Right lobe of liver (tissue), 6 donors: ENCODE data around the gene C1QTNF1. TPM values are rescaled to one million over a fixed set of nuclear protein-coding genes. Genes with fewer than 3 reads are reported as not detected.

ENCODE experiments used
- ATAC-seq, 4 donors: fragments of 200-7000 bp; cut with Tn5 transposase; one replicate each; pipeline ENCODE4 v1.9.1; 2020; ENCODE audit warnings: mild to moderate bottlenecking in 4 of 4, moderate library complexity in 4 of 4
- DNase-seq, 3 donors: peaks; one replicate each; pipeline ENCODE4 v3.0.0-alpha.2; 2020
- H3K27ac ChIP-seq, 3 donors: fragments of 200-600 bp; one replicate each; pipeline ENCODE4 v1.8.0; 2022
- H3K27me3 ChIP-seq, 2 donors: fragments of 200-600 bp; one replicate each; pipeline ENCODE4 v1.8.0; 2022
- H3K36me3 ChIP-seq, 4 donors: fragments of 200-600 bp; sonication (generic) in 1 of 4; one replicate each; pipeline versions ENCODE4 v1.5.1 to v1.8.0; 2017 to 2022; ENCODE audit warnings: control low read depth in 1 of 4
- H3K4me1 ChIP-seq, 4 donors: fragments of 200-600 bp; sonication (generic) in 1 of 4; one replicate each; pipeline versions ENCODE4 v1.5.1 to v1.8.0; 2017 to 2022; ENCODE audit warnings: control low read depth in 1 of 4
- H3K4me3 ChIP-seq, 3 donors: fragments of 200-600 bp; one replicate each; pipeline ENCODE4 v1.8.0; 2022
- H3K9me3 ChIP-seq, 4 donors: fragments of 200-600 bp; sonication (generic) in 1 of 4; one replicate each; pipeline versions ENCODE4 v1.5.1 to v1.8.0; 2017 to 2022; ENCODE audit warnings: control low read depth in 1 of 4
- POLR2A ChIP-seq: fragments of 450-650 bp; IDR thresholded peaks from one replicate; pipeline ENCODE4 v1.6.1; 2017; ENCODE audit warnings: antibody characterized with exemption, mild to moderate bottlenecking
- WGBS: methylation state at CpG from one replicate; pipeline ENCODE4 v1.1.6; 2018; ENCODE audit warnings: low coverage, low lambda C conversion rate; ENCODE audit not compliant: insufficient coverage; ENCODE audit errors: missing lambda C conversion rate; 5-methylcytosine and 5-hydroxymethylcytosine counted together
- intact Hi-C, 2 donors: fragments of 100-400 bp; cut with DNase I; formaldehyde crosslinking; loops; one replicate each; pipeline versions ENCODE4 v1.11.2 to v1.14.1; 2022
- total RNA-seq, 6 experiments: library from RNA; depleted of rRNA in 2 of 6; stranded (reverse); fragments of >200 nt in 2 of 6; fragmentation: NEBNext Ultra II Directional in 3 of 6; extraction: Animal tissue kit (Norgen Biotek cat#: 25700) in 3 of 6; gene quantifications; one replicate each; pipeline versions ENCODE4 v1.1.0 to v1.2.4, GENCODE V29; 2016 to 2023
- TF ChIP-seq, protein P1 (sequence below), 4 donors: fragments of 200-600 bp in 3 of 4; fragments of 450-650 bp in 1 of 4; IDR thresholded peaks; one replicate each; pipeline versions ENCODE4 v1.5.1 to v1.8.0; 2016 to 2022; ENCODE audit warnings: antibody characterized with exemption in 4 of 4, mild to moderate bottlenecking in 2 of 4
- donor health status: DM: no; HTN: yes; CAD: no.
- donor health status: DM: no; HTN: no; CAD: no.
- donor health status: DM: no; HTN: no; CAD: no.
- donor health status: DM: no; HTN: yes; CAD: no.
- donor health status: DM: no; HTN: yes; CAD: no.

Gene C1QTNF1
- total RNA-seq, 6 experiments from 2014 or later = 9.8 to 40.2 (median 26.2) TPM

- peak; percentile 68 for TF ChIP-seq POLR2A
- TF ChIP-seq, protein P1, sequence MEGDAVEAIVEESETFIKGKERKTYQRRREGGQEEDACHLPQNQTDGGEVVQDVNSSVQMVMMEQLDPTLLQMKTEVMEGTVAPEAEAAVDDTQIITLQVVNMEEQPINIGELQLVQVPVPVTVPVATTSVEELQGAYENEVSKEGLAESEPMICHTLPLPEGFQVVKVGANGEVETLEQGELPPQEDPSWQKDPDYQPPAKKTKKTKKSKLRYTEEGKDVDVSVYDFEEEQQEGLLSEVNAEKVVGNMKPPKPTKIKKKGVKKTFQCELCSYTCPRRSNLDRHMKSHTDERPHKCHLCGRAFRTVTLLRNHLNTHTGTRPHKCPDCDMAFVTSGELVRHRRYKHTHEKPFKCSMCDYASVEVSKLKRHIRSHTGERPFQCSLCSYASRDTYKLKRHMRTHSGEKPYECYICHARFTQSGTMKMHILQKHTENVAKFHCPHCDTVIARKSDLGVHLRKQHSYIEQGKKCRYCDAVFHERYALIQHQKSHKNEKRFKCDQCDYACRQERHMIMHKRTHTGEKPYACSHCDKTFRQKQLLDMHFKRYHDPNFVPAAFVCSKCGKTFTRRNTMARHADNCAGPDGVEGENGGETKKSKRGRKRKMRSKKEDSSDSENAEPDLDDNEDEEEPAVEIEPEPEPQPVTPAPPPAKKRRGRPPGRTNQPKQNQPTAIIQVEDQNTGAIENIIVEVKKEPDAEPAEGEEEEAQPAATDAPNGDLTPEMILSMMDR (IDR thresholded peaks at IDR 0.05) = no peak
- 2% methylated on average over 28 of the region's 73 CpGs for WGBS
- Histone ChIP-seq H3K36me3 (no peaks in the 10 kb centered on the region), H3K27me3 (no peaks in the 10 kb centered on the region), H3K27ac (peak within 1 kb of the TSS; percentile 77 to 92 (median 87)), H3K4me3 (peak within 1 kb of the TSS; percentile 65 to 90 (median 66)), H3K4me1 (peaks cover 0 to 26% (median 8%) of the 10 kb centered on the region in 4 donors), H3K9me3 (no peaks in the 10 kb centered on the region)
- DNase-seq = peak; percentile 88 to 89 (median 89)
- peak; percentile 90 to 98 (median 94) for ATAC-seq
- intact Hi-C loops = no loop called here
Observed at GRCh38 chr17:79009397-79010303, 14.3 kb upstream of the C1QTNF1 start, which contains the start of gene CANT1. Gene CANT1, minus strand, starts transcription at chr17:79009764. Its CDS starts 12,142 bp downstream, at chr17:78997622.

- Histone ChIP-seq H3K27me3 (no peaks in the 10 kb centered on the region), H3K4me3 (peak overlapping the region; percentile 65 to 90 (median 66)), H3K27ac (peak overlapping the region; percentile 77 to 92 (median 87)), H3K9me3 (no peaks in the 10 kb centered on the region), H3K4me1 (peaks cover 0 to 26% (median 8%) of the 10 kb centered on the region in 4 donors), H3K36me3 (no peaks in the 10 kb centered on the region)
- intact Hi-C loops = no loop called here
- 66% methylated on average over 6 of the region's 7 CpGs for WGBS
- ATAC-seq = no peak
- DNase-seq = peak in 2 of 3 donors; percentile 11 to 47
- TF ChIP-seq, protein P1 (IDR thresholded peaks at IDR 0.05) = no peak
- no peak for TF ChIP-seq POLR2A
Observed at GRCh38 chr17:79010304-79010646, 13.7 kb upstream of the C1QTNF1 start.

GRCh38 chr17:79011451-79012147, 12.4 kb upstream of the C1QTNF1 start:
- WGBS = 42% methylated on average over 5 of the region's 5 CpGs
- no peak overlapping the region for H3K4me3 ChIP-seq
- TF ChIP-seq, protein P1 (IDR thresholded peaks at IDR 0.05) = no peak
- no peak for TF ChIP-seq POLR2A

DNA sequence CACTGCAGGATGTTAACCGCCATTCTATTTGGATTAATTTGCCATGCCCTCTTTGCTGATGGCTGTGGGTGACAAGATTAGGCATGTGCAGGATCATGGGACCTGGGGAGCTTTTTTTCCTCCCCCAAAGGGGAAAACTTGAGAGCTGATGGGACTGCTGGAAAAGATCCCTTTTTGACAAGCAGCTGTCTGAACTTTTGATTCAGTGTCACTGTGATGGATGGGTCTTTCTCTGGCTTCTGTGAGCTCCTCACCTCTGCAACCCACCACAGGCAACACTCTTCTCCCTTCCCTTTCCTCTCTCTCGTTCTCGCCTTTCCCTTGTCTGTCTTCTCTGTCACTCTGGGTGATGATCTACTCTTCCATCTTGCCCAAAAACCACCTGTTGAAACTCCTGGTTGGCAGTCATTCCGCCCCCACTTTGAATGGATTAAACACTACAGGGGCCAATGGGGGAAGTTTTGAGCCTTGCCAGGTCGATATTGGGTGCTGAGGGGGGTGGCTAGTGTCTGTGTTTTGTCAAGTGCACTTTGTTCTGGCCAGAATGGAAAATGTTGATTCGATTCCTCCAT, 11.3 kb upstream of the C1QTNF1 start:
- ATAC-seq = no peak
- Histone ChIP-seq H3K4me1 (peaks cover 0 to 13% (median 6%) of the 10 kb centered on the region in 4 donors), H3K27ac (peak overlapping the region in 1 of 3 donors; percentile 61), H3K9me3 (no peaks in the 10 kb centered on the region), H3K4me3 (no peak overlapping the region), H3K27me3 (no peaks in the 10 kb centered on the region), H3K36me3 (no peaks in the 10 kb centered on the region)
- no peak for DNase-seq
- intact Hi-C loops = no loop called here
- 59% methylated on average over 5 of the region's 6 CpGs for WGBS
- TF ChIP-seq, protein P1 (IDR thresholded peaks at IDR 0.05) = no peak
- TF ChIP-seq POLR2A = no peak

More at GRCh38 chr17:79011451-79012147, 12.4 kb upstream of the C1QTNF1 start:
- ATAC-seq (peak in 3 of 4 donors; percentile 23 to 31 (median 30)), DNase-seq (no peak)
- Histone ChIP-seq H3K36me3 (no peaks in the 10 kb centered on the region), H3K27me3 (no peaks in the 10 kb centered on the region), H3K9me3 (no peaks in the 10 kb centered on the region), H3K4me1 (peaks cover 0 to 20% (median 8%) of the 10 kb centered on the region in 4 donors), H3K27ac (peak overlapping the region in 2 of 3 donors; percentile 16 to 61)
- intact Hi-C loops = no loop called here
